Body of pancreas (tissue), 4 donors: ENCODE data around the gene C1orf52. TPM values are rescaled to one million over a fixed set of nuclear protein-coding genes. Genes with fewer than 3 reads are reported as not detected.

Experiments used
- ATAC-seq: fragments of 150-250 bp; one replicate; pipeline ENCODE4 v1.9.1; 2016
- DNase-seq, 4 donors: peaks; one replicate each; pipeline ENCODE4 v3.0.0-alpha.2; 2019
- H3K27ac ChIP-seq, 4 donors: fragments of 200-600 bp; sonication (generic); 1 replicate in 3 of 4; 2 replicates in 1 of 4; pipeline versions ENCODE4 v1.5.1 to v1.6.1; 2016 to 2019; ENCODE audit warnings: mild to moderate bottlenecking in 1 of 4, mixed read lengths in 1 of 4, moderate library complexity in 1 of 4
- H3K27me3 ChIP-seq, 2 donors: fragments of 200-600 bp; sonication (generic); one replicate each; pipeline ENCODE4 v1.6.0; 2016; ENCODE audit warnings: mild to moderate bottlenecking in 1 of 2
- H3K36me3 ChIP-seq, 2 donors: fragments of 200-600 bp; sonication (generic); replicated peaks in 1 of 2; 2 replicates each; pipeline ENCODE4 v1.5.1; 2016; ENCODE audit warnings: low read depth in 2 of 2; ENCODE audit not compliant: insufficient read depth in 1 of 2
- H3K4me1 ChIP-seq: fragments of 200-600 bp; sonication (generic); one replicate; pipeline ENCODE4 v1.6.0; 2016
- H3K4me3 ChIP-seq, 2 donors: fragments of 200-600 bp; sonication (generic); 1 replicate in 1 of 2; 2 replicates in 1 of 2; pipeline ENCODE4 v1.5.1; 2016 to 2019
- H3K9me3 ChIP-seq, 3 donors: fragments of 200-600 bp; sonication (generic); 1 replicate in 2 of 3; 2 replicates in 1 of 3; pipeline ENCODE4 v1.5.1; 2016
- CTCF ChIP-seq, 7 experiments: fragments of 450-650 bp in 4 of 7; fragments of 200-600 bp in 3 of 7; sonication (generic) in 3 of 7; IDR thresholded peaks; one replicate each; pipeline ENCODE4 v1.5.1; 2016 to 2019; ENCODE audit warnings: antibody characterized with exemption in 7 of 7
- POLR2A ChIP-seq, 3 donors: fragments of 450-650 bp; IDR thresholded peaks; one replicate each; pipeline ENCODE4 v1.6.1; 2016; ENCODE audit warnings: antibody characterized with exemption in 3 of 3, mild to moderate bottlenecking in 2 of 3
- WGBS, 2 donors: methylation state at CpG; one replicate each; pipeline ENCODE4 v1.1.5; 2017; 5-methylcytosine and 5-hydroxymethylcytosine counted together
- intact Hi-C: fragments of 100-400 bp; cut with DNase I; formaldehyde crosslinking; loops from one replicate; pipeline ENCODE4 v1.15.1; 2023
- total RNA-seq, 2 donors: library from RNA; depleted of rRNA; stranded (reverse); fragments of >200 nt; gene quantifications; one replicate each; pipeline ENCODE4 v1.1.0, GENCODE V29; 2016

C1orf52 gene
- total RNA-seq, 2 donors from 2014 or later = 6.6 to 20.2 TPM

- Histone ChIP-seq H3K4me3 (no peak overlapping the region), H3K9me3 (no peaks in the 10 kb centered on the region), H3K27me3 (no peaks in the 10 kb centered on the region), H3K36me3 (no peaks in the 10 kb centered on the region), H3K27ac (no peak overlapping the region), H3K4me1 (peaks cover 37% of the 10 kb centered on the region)
- 51 to 56% methylated on average over 7 of the region's 7 CpGs for WGBS, 2 donors
- ATAC-seq (no peak), DNase-seq (no peak)
- TF ChIP-seq CTCF (IDR thresholded peaks at IDR 0.05) = no peak
- intact Hi-C loops = no loop called here
Measured at GRCh38 chr1:85220756-85221201, 38.7 kb downstream of the C1orf52 start.

- DNase-seq (no peak), ATAC-seq (no peak)
- TF ChIP-seq CTCF (IDR thresholded peaks at IDR 0.05) (no peak), POLR2A (IDR thresholded peaks at IDR 0.05) (no peak)
- Histone ChIP-seq H3K4me3 (no peak overlapping the region), H3K36me3 (no peaks in the 10 kb centered on the region), H3K27ac (no peak overlapping the region), H3K27me3 (no peaks in the 10 kb centered on the region), H3K4me1 (peaks cover 30% of the 10 kb centered on the region), H3K9me3 (no peaks in the 10 kb centered on the region)
- intact Hi-C loops = no loop called here
- WGBS, 2 donors = 79 to 93% methylated on average over 2 of the region's 2 CpGs
Measured at GRCh38 chr1:85219853-85220610, 39.4 kb downstream of the C1orf52 start.

GRCh38 chr1:85216697-85217096, 42.8 kb downstream of the C1orf52 start:
- no peak for DNase-seq
- intact Hi-C loops = no loop called here

GRCh38 chr1:85214654-85215053, 44.8 kb downstream of the C1orf52 start:
- Histone ChIP-seq H3K27me3 (no peaks in the 10 kb centered on the region), H3K4me1 (no peaks in the 10 kb centered on the region), H3K9me3 (no peaks in the 10 kb centered on the region), H3K4me3 (no peak overlapping the region), H3K36me3 (no peaks in the 10 kb centered on the region), H3K27ac (no peak overlapping the region)
- intact Hi-C loops = no loop called here
- DNase-seq (no peak), ATAC-seq (no peak)
- TF ChIP-seq CTCF (IDR thresholded peaks at IDR 0.05) (no peak), POLR2A (IDR thresholded peaks at IDR 0.05) (no peak)
- WGBS, 2 donors = 78 to 80% methylated on average over 5 of the region's 5 CpGs

More at GRCh38 chr1:85216697-85217096, 42.8 kb downstream of the C1orf52 start:
- H3K4me1 ChIP-seq = no peaks in the 10 kb centered on the region
- TF ChIP-seq CTCF (IDR thresholded peaks at IDR 0.05) = no peak
- no peak for TF ChIP-seq POLR2A (IDR thresholded peaks at IDR 0.05)
- no peaks in the 10 kb centered on the region for H3K9me3 ChIP-seq
- H3K27ac ChIP-seq = no peak overlapping the region
- no peak overlapping the region for H3K4me3 ChIP-seq
- no peaks in the 10 kb centered on the region for H3K36me3 ChIP-seq
- no peak for ATAC-seq
- no peaks in the 10 kb centered on the region for H3K27me3 ChIP-seq

- no peak overlapping the region for H3K27ac ChIP-seq
- 60 to 64% methylated on average over 2 of the region's 2 CpGs for WGBS, 2 donors
- H3K27me3 ChIP-seq = no peaks in the 10 kb centered on the region
- no peaks in the 10 kb centered on the region for H3K36me3 ChIP-seq
- TF ChIP-seq CTCF (IDR thresholded peaks at IDR 0.05) (no peak), POLR2A (IDR thresholded peaks at IDR 0.05) (no peak)
- intact Hi-C loops = loop anchor here (5.0 kb wide), 1 partner anchor 44 kb away; no protein-coding TSS in a partner anchor
- ATAC-seq = no peak
- no peaks in the 10 kb centered on the region for H3K4me1 ChIP-seq
- no peak for DNase-seq
- no peaks in the 10 kb centered on the region for H3K9me3 ChIP-seq
- H3K4me3 ChIP-seq = no peak overlapping the region
Measured at GRCh38 chr1:85208488-85208887, 51.0 kb downstream of the C1orf52 start.
